GM12878 (cell line): ENCODE data around the gene PPP2R5A. TPM values are rescaled to one million over a fixed set of nuclear protein-coding genes. Genes with fewer than 3 reads are reported as not detected.

Experiments used
- ATAC-seq: fragments of 200-7000 bp; cut with Tn5 transposase; 3 replicates; pipeline ENCODE4 v1.9.1; 2020; ENCODE audit warnings: mild to moderate bottlenecking, moderate library complexity
- BruUV-seq: library from RNA; stranded (reverse); fragments of 400-500 nt; replicated peaks from 2 replicates; lab custom pipeline; 2021; lab: Mats Ljungman, UMichigan
- CTCF ChIA-PET: fragments of 300-600 bp; sonication (Branson Sonifier 250); formaldehyde crosslinking; extraction: SDS; loops from one replicate; lab custom pipeline; 2021; ENCODE audit warnings: inconsistent platforms; lab: Yijun Ruan, JAX
- POLR2A ChIA-PET: fragments of 350-600 bp; formaldehyde crosslinking; extraction: SDS; loops from one replicate; lab custom pipeline; 2021; ENCODE audit warnings: inconsistent platforms; lab: Charles Lee
- RAD21 ChIA-PET: fragments of 300-600 bp; sonication (Branson Sonifier 250); formaldehyde crosslinking; loops from one replicate; lab custom pipeline; 2023; ENCODE audit warnings: antibody characterized with exemption; ENCODE audit not compliant: unreplicated experiment; lab: Charles Lee
- SMC1A ChIA-PET: fragments of 300-600 bp; sonication (Branson Sonifier 250); formaldehyde crosslinking; loops from one replicate; lab custom pipeline; 2023; ENCODE audit not compliant: unreplicated experiment, uncharacterized antibody; lab: Charles Lee
- DNase-seq: peaks from one replicate; pipeline ENCODE4 v3.0.0-alpha.2; 2011; ENCODE audit warnings: low read depth, low spot score
- FAIRE-seq: peaks from 3 replicates; lab custom pipeline; 2011; peaks lifted over from hg19 to GRCh38; lab: Jason Lieb, UNC
- H2AFZ ChIP-seq: 2 replicates; pipeline ENCODE4 v1.6.0; 2011; ENCODE audit warnings: low read depth, low read length, control low read depth; ENCODE audit not compliant: control insufficient read depth
- H3K27ac ChIP-seq: 2 replicates; pipeline ENCODE4 v1.5.1; 2011; ENCODE audit warnings: control low read depth; ENCODE audit not compliant: control insufficient read depth, insufficient read depth
- H3K27me3 ChIP-seq, 2 experiments: replicated peaks in 1 of 2; 2 replicates each; pipeline versions ENCODE4 v1.6.0 to v1.6.1; 2011; ENCODE audit warnings: low read length in 1 of 2; ENCODE audit not compliant: control insufficient read depth in 2 of 2, insufficient read depth in 2 of 2
- H3K36me3 ChIP-seq, 2 experiments: 2 replicates each; pipeline ENCODE4 v1.5.1; 2011; ENCODE audit warnings: low read length in 1 of 2; ENCODE audit not compliant: control insufficient read depth in 2 of 2, insufficient read depth in 2 of 2
- H3K4me1 ChIP-seq: 2 replicates; pipeline ENCODE4 v1.6.1; 2011; ENCODE audit warnings: mild to moderate bottlenecking, low read length, moderate library complexity, mixed read lengths; ENCODE audit not compliant: control insufficient read depth, insufficient read depth
- H3K4me2 ChIP-seq: 2 replicates; pipeline ENCODE4 v1.6.0; 2011; ENCODE audit warnings: control low read depth; ENCODE audit not compliant: control insufficient read depth, insufficient read depth
- H3K4me3 ChIP-seq: fragments of 200-600 bp; sonication (generic); 2 replicates; pipeline ENCODE4 v1.5.1; 2016
- H3K79me2 ChIP-seq: 2 replicates; pipeline ENCODE4 v1.6.0; 2011; ENCODE audit warnings: low read length; ENCODE audit not compliant: control insufficient read depth, insufficient read depth
- H3K9ac ChIP-seq: 2 replicates; pipeline ENCODE4 v1.8.0; 2011; ENCODE audit warnings: low read length, control low read depth, mixed read lengths; ENCODE audit not compliant: control insufficient read depth, insufficient read depth
- H3K9me3 ChIP-seq: replicated peaks from 3 replicates; pipeline ENCODE4 v1.5.1; 2011; ENCODE audit warnings: mild to moderate bottlenecking, low read length; ENCODE audit not compliant: control insufficient read depth, insufficient read depth
- H4K20me1 ChIP-seq: 2 replicates; pipeline ENCODE4 v1.6.0; 2011; ENCODE audit not compliant: control insufficient read depth, insufficient read depth
- BHLHE40 ChIP-seq, 2 experiments: fragments of 450-650 bp in 1 of 2; IDR thresholded peaks; 2 replicates each; pipeline ENCODE4 v1.6.1; 2011 to 2017; ENCODE audit warnings: low read depth in 2 of 2, borderline replicate concordance in 1 of 2, improper control_type of control experiment in 1 of 2, low read length in 1 of 2, mild to moderate bottlenecking in 1 of 2
- BRCA1 ChIP-seq: IDR thresholded peaks from 2 replicates; pipeline ENCODE4 v1.6.1; 2011; ENCODE audit warnings: low read depth, low read length, improper control_type of control experiment
- DPF2 ChIP-seq: fragments of 450-650 bp; IDR thresholded peaks from 2 replicates; pipeline ENCODE4 v1.6.1; 2017; ENCODE audit warnings: mild to moderate bottlenecking
- FOXK2 ChIP-seq: fragments of 450-650 bp; IDR thresholded peaks from 2 replicates; pipeline ENCODE4 v1.6.1; 2017; ENCODE audit warnings: mild to moderate bottlenecking, moderate library complexity
- FOXM1 ChIP-seq: IDR thresholded peaks from 2 replicates; pipeline ENCODE4 v1.6.1; 2012; ENCODE audit warnings: low read depth, mild to moderate bottlenecking, inconsistent platforms, low read length, moderate library complexity
- HDGF ChIP-seq: fragments of 450-650 bp; IDR thresholded peaks from 2 replicates; pipeline ENCODE4 v1.6.1; 2016; ENCODE audit warnings: antibody characterized with exemption
- IKZF2 ChIP-seq, 2 experiments: fragments of 450-650 bp; IDR thresholded peaks; 2 replicates each; pipeline ENCODE4 v1.6.1; 2017; ENCODE audit warnings: mild to moderate bottlenecking in 2 of 2, moderate library complexity in 2 of 2
- MTA3 ChIP-seq: IDR thresholded peaks from 2 replicates; pipeline ENCODE4 v1.6.1; 2012; ENCODE audit warnings: low read length, inconsistent platforms, borderline replicate concordance
- MYB ChIP-seq: fragments of 150-350 bp; IDR thresholded peaks from 2 replicates; pipeline ENCODE4 v1.6.1; 2014; ENCODE audit warnings: mild to moderate bottlenecking, low read depth, low read length, borderline replicate concordance
- PAX8 ChIP-seq: fragments of 450-650 bp; IDR thresholded peaks from 2 replicates; pipeline ENCODE4 v1.6.1; 2017; ENCODE audit warnings: mild to moderate bottlenecking, moderate library complexity
- SREBF1 ChIP-seq: IDR thresholded peaks from 2 replicates; pipeline ENCODE4 v1.6.1; 2012; ENCODE audit warnings: mild to moderate bottlenecking, low read length
- SUZ12 ChIP-seq: fragments of 200-600 bp; sonication (generic); IDR thresholded peaks from one replicate; pipeline ENCODE4 v1.6.1; 2018; ENCODE audit warnings: antibody characterized with exemption, mild to moderate bottlenecking; ENCODE audit not compliant: unreplicated experiment
- TAF1 ChIP-seq: IDR thresholded peaks from 2 replicates; pipeline ENCODE4 v1.6.1; 2011; ENCODE audit warnings: mild to moderate bottlenecking, low read depth, low read length, borderline replicate concordance
- TBL1XR1 ChIP-seq: IDR thresholded peaks from 2 replicates; pipeline ENCODE4 v1.6.1; 2012; ENCODE audit warnings: low read depth, low read length, improper control_type of control experiment
- TCF7 ChIP-seq: IDR thresholded peaks from 2 replicates; pipeline ENCODE4 v1.6.1; 2014; ENCODE audit warnings: antibody characterized with exemption, borderline replicate concordance
- WGBS: methylation state at CpG from one replicate; pipeline ENCODE4 v1.1.6; 2016; ENCODE audit warnings: low lambda C conversion rate; ENCODE audit not compliant: insufficient replicate concordance, insufficient coverage; ENCODE audit errors: missing lambda C conversion rate; 5-methylcytosine and 5-hydroxymethylcytosine counted together
- in situ Hi-C: fragments of 300-500 bp; cut with MboI; formaldehyde crosslinking; loops from 9 replicates; pipeline ENCODE4 v1.14.3; 2018; ENCODE audit warnings: mixed read lengths
- intact Hi-C: fragments of 100-400 bp; cut with micrococcal nuclease; formaldehyde crosslinking; loops from one replicate; pipeline ENCODE4 v1.14.2; 2022; ENCODE audit not compliant: unreplicated experiment
- polyA plus RNA-seq, 11 experiments: library from polyadenylated mRNA; depleted of rRNA in 4 of 11; unstranded in 6 of 11; stranded (reverse) in 5 of 11; fragments of >200 nt; fragmentation: Nextera tagmentation in 4 of 11; fragmentation: Illumina TruSeq in 1 of 11; extraction: Ambion mirVana in 4 of 11; extraction: Trizol in 1 of 11; gene quantifications; 1 replicate in 1 of 11; 2 replicates in 10 of 11; pipeline versions ENCODE4 v1.2.1 to v1.2.3, GENCODE V29; 2011 to 2016; ENCODE audit warnings: inconsistent platforms in 2 of 11, missing spikeins in 2 of 11, low read depth in 1 of 11
- total RNA-seq, 4 experiments: library from RNA; depleted of rRNA in 3 of 4; stranded (reverse); fragments of >200 nt in 3 of 4; fragmentation: Illumina TruSeq in 1 of 4; extraction: Trizol in 1 of 4; gene quantifications; 2 replicates each; pipeline versions ENCODE4 v1.2.1 to v1.2.3, GENCODE V29; 2013 to 2021
- TF ChIP-seq, protein P1 (sequence below): IDR thresholded peaks from 2 replicates; pipeline ENCODE4 v1.6.1; 2012; ENCODE audit warnings: low read depth, low read length, improper control_type of control experiment
- TF ChIP-seq, protein P2 (sequence below): IDR thresholded peaks from 2 replicates; pipeline ENCODE4 v1.6.1; 2011; ENCODE audit warnings: borderline replicate concordance, low read depth, mild to moderate bottlenecking, moderate library complexity, mixed read lengths, low read length; ENCODE audit not compliant: insufficient read depth; ENCODE audit errors: extremely low read length
- TF ChIP-seq, protein P3 (sequence below): fragments of 450-650 bp; IDR thresholded peaks from 2 replicates; pipeline ENCODE4 v1.6.1; 2016; ENCODE audit warnings: mild to moderate bottlenecking, moderate library complexity, borderline replicate concordance

PPP2R5A gene
- total and polyA plus RNA-seq, 10 of the 15 experiments (the other 5 are each of a cell fraction or from before 2014, with no cell fraction given), result 15.4 to 40.6 (median 32.5) TPM

DNA sequence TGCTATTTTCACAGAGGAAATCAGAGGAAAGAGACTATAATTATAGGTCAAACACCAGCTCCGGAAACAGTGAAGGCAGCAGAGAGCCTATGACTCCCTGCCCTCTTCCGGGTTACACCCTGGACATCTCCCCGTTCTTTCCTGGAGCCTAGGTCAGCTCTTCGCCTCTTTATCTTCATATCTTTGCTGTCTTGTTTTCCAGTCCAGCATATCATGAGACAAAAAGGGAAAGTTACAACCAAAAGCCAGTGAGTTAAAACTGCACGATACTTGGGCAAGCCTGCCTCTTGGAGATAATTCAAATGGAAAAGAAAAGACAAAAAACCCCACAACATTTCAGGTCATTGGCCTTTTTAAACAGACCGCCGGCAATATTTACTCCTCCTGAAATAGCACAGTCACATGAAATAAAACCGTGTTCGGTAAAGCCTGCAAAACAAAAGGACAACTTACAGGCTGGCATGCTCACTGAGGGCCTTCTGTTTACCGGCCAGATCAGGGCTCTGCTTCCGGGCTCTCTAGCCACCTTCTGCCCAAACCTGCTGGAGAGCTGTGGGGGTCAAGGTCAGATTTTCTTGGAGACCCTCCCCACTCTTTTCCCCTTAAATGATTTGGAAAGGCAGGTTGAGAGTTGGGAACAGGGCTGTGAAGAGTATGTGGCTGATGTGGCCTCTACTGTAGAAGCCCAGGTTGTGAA is 42.8 kb upstream of the PPP2R5A start:
- FAIRE-seq (no peak), DNase-seq (no peak), ATAC-seq (no peak)
- H3K9ac ChIP-seq, result no peak overlapping the region
- H3K9me3 ChIP-seq, result no peaks in the 10 kb centered on the region
- no peaks in the 10 kb centered on the region for H3K27me3 ChIP-seq
- BruUV-seq, result no TSS peak
- no peaks in the 10 kb centered on the region for H4K20me1 ChIP-seq
- ChIA-PET SMC1A (interaction anchor here (0.5 to 1.7 kb wide), 3 partner anchors 9 to 323 kb away, joined by 3 read pairs; no protein-coding TSS in a partner anchor), CTCF (interaction anchor here (1.6 kb wide), 1 partner anchor 17 kb away, joined by 5 read pairs; no protein-coding TSS in a partner anchor), RAD21 (interaction anchor here (1.0 kb wide), 1 partner anchor 49 kb away, joined by 3 read pairs; no protein-coding TSS in a partner anchor), POLR2A (no interaction called here)
- in situ Hi-C loops (no loop called here), intact Hi-C loops (no loop called here)
- no peak overlapping the region for H3K4me3 ChIP-seq
- no peaks in the 10 kb centered on the region for H3K79me2 ChIP-seq
- no peak for TF ChIP-seq TCF7
- TF ChIP-seq, protein P1, sequence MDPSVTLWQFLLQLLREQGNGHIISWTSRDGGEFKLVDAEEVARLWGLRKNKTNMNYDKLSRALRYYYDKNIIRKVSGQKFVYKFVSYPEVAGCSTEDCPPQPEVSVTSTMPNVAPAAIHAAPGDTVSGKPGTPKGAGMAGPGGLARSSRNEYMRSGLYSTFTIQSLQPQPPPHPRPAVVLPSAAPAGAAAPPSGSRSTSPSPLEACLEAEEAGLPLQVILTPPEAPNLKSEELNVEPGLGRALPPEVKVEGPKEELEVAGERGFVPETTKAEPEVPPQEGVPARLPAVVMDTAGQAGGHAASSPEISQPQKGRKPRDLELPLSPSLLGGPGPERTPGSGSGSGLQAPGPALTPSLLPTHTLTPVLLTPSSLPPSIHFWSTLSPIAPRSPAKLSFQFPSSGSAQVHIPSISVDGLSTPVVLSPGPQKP, result no peak
- no peak for TF ChIP-seq MTA3
- TF ChIP-seq, protein P2, sequence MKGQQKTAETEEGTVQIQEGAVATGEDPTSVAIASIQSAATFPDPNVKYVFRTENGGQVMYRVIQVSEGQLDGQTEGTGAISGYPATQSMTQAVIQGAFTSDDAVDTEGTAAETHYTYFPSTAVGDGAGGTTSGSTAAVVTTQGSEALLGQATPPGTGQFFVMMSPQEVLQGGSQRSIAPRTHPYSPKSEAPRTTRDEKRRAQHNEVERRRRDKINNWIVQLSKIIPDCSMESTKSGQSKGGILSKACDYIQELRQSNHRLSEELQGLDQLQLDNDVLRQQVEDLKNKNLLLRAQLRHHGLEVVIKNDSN, result no peak
- no peak for TF ChIP-seq BRCA1
- TF ChIP-seq BHLHE40 (IDR thresholded peaks at IDR 0.05; ENCODE audit: borderline replicate concordance in 1 of 2, low read depth in 2 of 2, low read length in 1 of 2), result no peak
- no peak for TF ChIP-seq PAX8
- TF ChIP-seq, protein P3, sequence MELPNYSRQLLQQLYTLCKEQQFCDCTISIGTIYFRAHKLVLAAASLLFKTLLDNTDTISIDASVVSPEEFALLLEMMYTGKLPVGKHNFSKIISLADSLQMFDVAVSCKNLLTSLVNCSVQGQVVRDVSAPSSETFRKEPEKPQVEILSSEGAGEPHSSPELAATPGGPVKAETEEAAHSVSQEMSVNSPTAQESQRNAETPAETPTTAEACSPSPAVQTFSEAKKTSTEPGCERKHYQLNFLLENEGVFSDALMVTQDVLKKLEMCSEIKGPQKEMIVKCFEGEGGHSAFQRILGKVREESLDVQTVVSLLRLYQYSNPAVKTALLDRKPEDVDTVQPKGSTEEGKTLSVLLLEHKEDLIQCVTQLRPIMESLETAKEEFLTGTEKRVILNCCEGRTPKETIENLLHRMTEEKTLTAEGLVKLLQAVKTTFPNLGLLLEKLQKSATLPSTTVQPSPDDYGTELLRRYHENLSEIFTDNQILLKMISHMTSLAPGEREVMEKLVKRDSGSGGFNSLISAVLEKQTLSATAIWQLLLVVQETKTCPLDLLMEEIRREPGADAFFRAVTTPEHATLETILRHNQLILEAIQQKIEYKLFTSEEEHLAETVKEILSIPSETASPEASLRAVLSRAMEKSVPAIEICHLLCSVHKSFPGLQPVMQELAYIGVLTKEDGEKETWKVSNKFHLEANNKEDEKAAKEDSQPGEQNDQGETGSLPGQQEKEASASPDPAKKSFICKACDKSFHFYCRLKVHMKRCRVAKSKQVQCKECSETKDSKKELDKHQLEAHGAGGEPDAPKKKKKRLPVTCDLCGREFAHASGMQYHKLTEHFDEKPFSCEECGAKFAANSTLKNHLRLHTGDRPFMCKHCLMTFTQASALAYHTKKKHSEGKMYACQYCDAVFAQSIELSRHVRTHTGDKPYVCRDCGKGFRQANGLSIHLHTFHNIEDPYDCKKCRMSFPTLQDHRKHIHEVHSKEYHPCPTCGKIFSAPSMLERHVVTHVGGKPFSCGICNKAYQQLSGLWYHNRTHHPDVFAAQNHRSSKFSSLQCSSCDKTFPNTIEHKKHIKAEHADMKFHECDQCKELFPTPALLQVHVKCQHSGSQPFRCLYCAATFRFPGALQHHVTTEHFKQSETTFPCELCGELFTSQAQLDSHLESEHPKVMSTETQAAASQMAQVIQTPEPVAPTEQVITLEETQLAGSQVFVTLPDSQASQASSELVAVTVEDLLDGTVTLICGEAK, result no peak
- no peak for TF ChIP-seq IKZF2 (IDR thresholded peaks at IDR 0.05)
- TF ChIP-seq MYB, result no peak
- TF ChIP-seq TAF1, result no peak
- no peak for TF ChIP-seq FOXK2
- TF ChIP-seq DPF2, result no peak
- TF ChIP-seq SREBF1, result no peak
- no peak for TF ChIP-seq SUZ12
- TF ChIP-seq FOXM1, result no peak
- no peak for TF ChIP-seq TBL1XR1
- TF ChIP-seq HDGF, result no peak
- H3K36me3 ChIP-seq, result no peaks in the 10 kb centered on the region
- no peak overlapping the region for H2AFZ ChIP-seq
- no peak overlapping the region for H3K27ac ChIP-seq
- H3K4me1 ChIP-seq, result peaks cover 7% of the 10 kb centered on the region
- H3K4me2 ChIP-seq, result no peak overlapping the region
- 92% methylated on average over 11 of the region's 11 CpGs for WGBS
